HG03571 (cell line): ENCODE data around the gene SREBF2.

Source experiments
- ATAC-seq: cut with Tn5 transposase; IDR thresholded peaks from one replicate; pipeline ENCODE4 v1.9.1; 2021; ENCODE audit not compliant: unreplicated experiment

SREBF2 gene

GRCh38 chr22:41906822-41907221 lies 73.9 kb downstream of the SREBF2 start:
- ATAC-seq: no peak

GRCh38 chr22:41907436-41908401 lies 74.8 kb downstream of the SREBF2 start:
- no peak for ATAC-seq

GRCh38 chr22:41908411-41909309 lies 75.8 kb downstream of the SREBF2 start:
- no peak for ATAC-seq

GRCh38 chr22:41909310-41910049 lies 76.6 kb downstream of the SREBF2 start:
- ATAC-seq: no peak

- ATAC-seq: no peak
These were observed 77.4 kb downstream of the SREBF2 start for GRCh38 chr22:41910050-41911000.

- ATAC-seq: no peak
These were observed 78.2 kb downstream of the SREBF2 start for GRCh38 chr22:41911001-41911611.

GRCh38 chr22:41912338-41913039 lies 79.6 kb downstream of the SREBF2 start:
- ATAC-seq: no peak

GRCh38 chr22:41913040-41913719 lies 80.3 kb downstream of the SREBF2 start:
- ATAC-seq: no peak

GRCh38 chr22:41913842-41914534 lies 81.1 kb downstream of the SREBF2 start:
- ATAC-seq: no peak

GRCh38 chr22:41914611-41915034 lies 81.7 kb downstream of the SREBF2 start:
- ATAC-seq: no peak

GRCh38 chr22:41915035-41915785 lies 82.3 kb downstream of the SREBF2 start, which contains the start of gene SHISA8:
SHISA8 (minus strand) TSS chr22:41915074; CDS start chr22:41914667, 407 bp downstream.
- ATAC-seq: no peak

GRCh38 chr22:41915786-41916493 lies 83.0 kb downstream of the SREBF2 start:
- no peak for ATAC-seq

GRCh38 chr22:41916745-41917358 lies 83.9 kb downstream of the SREBF2 start:
- no peak for ATAC-seq

GRCh38 chr22:41917375-41917902 lies 84.5 kb downstream of the SREBF2 start:
- ATAC-seq: no peak
